DND-41 (cell line): Measurements from ENCODE around the gene CNGA3.

ENCODE experiments used
- EZH2 ChIP-seq: IDR thresholded peaks from 3 replicates; pipeline ENCODE4 v1.6.1; 2012; ENCODE audit warnings: borderline replicate concordance, low read depth, mild to moderate bottlenecking, moderate library complexity, low read length, inconsistent platforms; ENCODE audit not compliant: severe bottlenecking
- TF ChIP-seq, protein P1 (sequence below): IDR thresholded peaks from 2 replicates; pipeline ENCODE4 v1.5.1; 2012; ENCODE audit warnings: borderline replicate concordance, low read length, moderate library complexity, mild to moderate bottlenecking; ENCODE audit not compliant: poor library complexity, severe bottlenecking; ENCODE audit errors: extremely low read depth

DNA sequence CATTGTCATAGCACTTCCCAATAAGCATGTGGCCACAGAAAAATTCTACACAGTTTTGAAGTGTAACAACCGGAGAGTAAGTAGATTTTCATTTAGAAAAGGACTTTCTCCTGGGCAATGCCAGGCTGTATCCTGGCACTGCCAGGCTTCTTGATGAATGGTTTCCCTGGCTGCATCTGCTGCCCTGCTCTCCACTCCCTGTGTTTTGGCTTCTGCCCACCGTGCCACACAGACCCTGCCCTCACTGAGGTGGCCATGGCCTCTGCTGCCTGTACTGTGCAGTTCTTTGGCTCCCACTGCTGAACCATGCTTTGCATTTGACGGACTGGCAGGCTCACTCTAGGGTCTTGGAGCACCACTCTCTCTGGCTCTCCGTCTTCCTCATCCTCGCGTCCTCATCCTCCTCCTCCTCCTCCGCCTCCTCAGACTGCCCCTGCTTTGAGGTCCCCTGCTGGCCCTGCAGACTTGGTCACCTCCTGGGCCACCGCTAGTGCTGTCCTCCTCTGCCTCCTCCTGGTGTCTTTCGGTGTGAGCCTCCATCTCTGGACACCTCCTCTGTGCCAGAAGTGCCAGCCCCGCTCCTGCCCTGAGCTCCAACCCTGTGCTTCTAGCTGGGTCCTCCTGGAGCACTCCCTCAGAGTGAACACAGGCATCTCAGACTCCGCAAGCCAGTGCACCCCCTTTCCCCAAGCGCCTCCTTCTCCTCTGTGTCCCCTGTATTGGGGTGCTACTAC, 45.9 kb upstream of the CNGA3 start:
- TF ChIP-seq, protein P1, sequence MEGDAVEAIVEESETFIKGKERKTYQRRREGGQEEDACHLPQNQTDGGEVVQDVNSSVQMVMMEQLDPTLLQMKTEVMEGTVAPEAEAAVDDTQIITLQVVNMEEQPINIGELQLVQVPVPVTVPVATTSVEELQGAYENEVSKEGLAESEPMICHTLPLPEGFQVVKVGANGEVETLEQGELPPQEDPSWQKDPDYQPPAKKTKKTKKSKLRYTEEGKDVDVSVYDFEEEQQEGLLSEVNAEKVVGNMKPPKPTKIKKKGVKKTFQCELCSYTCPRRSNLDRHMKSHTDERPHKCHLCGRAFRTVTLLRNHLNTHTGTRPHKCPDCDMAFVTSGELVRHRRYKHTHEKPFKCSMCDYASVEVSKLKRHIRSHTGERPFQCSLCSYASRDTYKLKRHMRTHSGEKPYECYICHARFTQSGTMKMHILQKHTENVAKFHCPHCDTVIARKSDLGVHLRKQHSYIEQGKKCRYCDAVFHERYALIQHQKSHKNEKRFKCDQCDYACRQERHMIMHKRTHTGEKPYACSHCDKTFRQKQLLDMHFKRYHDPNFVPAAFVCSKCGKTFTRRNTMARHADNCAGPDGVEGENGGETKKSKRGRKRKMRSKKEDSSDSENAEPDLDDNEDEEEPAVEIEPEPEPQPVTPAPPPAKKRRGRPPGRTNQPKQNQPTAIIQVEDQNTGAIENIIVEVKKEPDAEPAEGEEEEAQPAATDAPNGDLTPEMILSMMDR: no peak
- TF ChIP-seq EZH2: no peak
